Measurements from ENCODE around the gene RAB39A.

RAB39A gene

GRCh38 chr11:107973641-107974040, 45.4 kb downstream of the RAB39A start:
- no peaks in the 10 kb centered on the region for H3K9me3 ChIP-seq (ENCODE audit: insufficient read depth, low read length, severe bottlenecking)
- no peaks in the 10 kb centered on the region for H3K36me3 ChIP-seq (ENCODE audit: insufficient read depth, low read length)
- no peaks in the 10 kb centered on the region for H3K79me2 ChIP-seq (ENCODE audit: insufficient read depth, low read length)
- H3K27me3 ChIP-seq (ENCODE audit: insufficient read depth, low read length, poor library complexity): no peaks in the 10 kb centered on the region
- no peak overlapping the region for H3K27ac ChIP-seq (ENCODE audit: low read length)
- DNase-seq (no peak), ATAC-seq (ENCODE audit: insufficient read depth, low read depth) (no peak)
- no peaks in the 10 kb centered on the region for H3K4me1 ChIP-seq (ENCODE audit: insufficient read depth, low read length)
- TF ChIP-seq EZH2 (IDR thresholded peaks at IDR 0.05; ENCODE audit: borderline replicate concordance, low read depth, low read length, severe bottlenecking) (no peak), CTCF (IDR thresholded peaks at IDR 0.05; ENCODE audit: borderline replicate concordance, extremely low read depth, low read length, poor library complexity, severe bottlenecking) (no peak)
- no peak overlapping the region for H3K4me3 ChIP-seq (ENCODE audit: low read depth in 1 of 2, low read length in 2 of 2)
- H3K9ac ChIP-seq (ENCODE audit: low read depth, low read length): no peak overlapping the region
- no peak overlapping the region for H2AFZ ChIP-seq (ENCODE audit: low read depth, low read length)
- no peak overlapping the region for H3K4me2 ChIP-seq (ENCODE audit: insufficient read depth, low read length)
- no peaks in the 10 kb centered on the region for H4K20me1 ChIP-seq (ENCODE audit: insufficient read depth, low read length)

GRCh38 chr11:107988397-107989158, 60.3 kb downstream of the RAB39A start:
- no peaks in the 10 kb centered on the region for H3K79me2 ChIP-seq (ENCODE audit: insufficient read depth, low read length)
- no peaks in the 10 kb centered on the region for H3K4me1 ChIP-seq (ENCODE audit: insufficient read depth, low read length)
- H3K36me3 ChIP-seq (ENCODE audit: insufficient read depth, low read length): no peaks in the 10 kb centered on the region
- no peaks in the 10 kb centered on the region for H3K9me3 ChIP-seq (ENCODE audit: insufficient read depth, low read length, severe bottlenecking)
- DNase-seq (no peak), ATAC-seq (ENCODE audit: insufficient read depth, low read depth) (no peak)
- no peak overlapping the region for H3K9ac ChIP-seq (ENCODE audit: low read depth, low read length)
- H3K27me3 ChIP-seq (ENCODE audit: insufficient read depth, low read length, poor library complexity): no peaks in the 10 kb centered on the region
- no peak overlapping the region for H2AFZ ChIP-seq (ENCODE audit: low read depth, low read length)
- H4K20me1 ChIP-seq (ENCODE audit: insufficient read depth, low read length): no peaks in the 10 kb centered on the region
- no peak overlapping the region for H3K27ac ChIP-seq (ENCODE audit: low read length)
- no peak overlapping the region for H3K4me3 ChIP-seq (ENCODE audit: low read depth in 1 of 2, low read length in 2 of 2)
- TF ChIP-seq EZH2 (IDR thresholded peaks at IDR 0.05; ENCODE audit: borderline replicate concordance, low read depth, low read length, severe bottlenecking): no peak
- no peak for TF ChIP-seq CTCF (IDR thresholded peaks at IDR 0.05; ENCODE audit: borderline replicate concordance, extremely low read depth, low read length, poor library complexity, severe bottlenecking)
- H3K4me2 ChIP-seq (ENCODE audit: insufficient read depth, low read length): no peak overlapping the region

- Histone ChIP-seq H3K4me3 (ENCODE audit: low read depth in 1 of 2, low read length in 2 of 2) (no peak overlapping the region), H3K27me3 (ENCODE audit: insufficient read depth, low read length, poor library complexity) (no peaks in the 10 kb centered on the region), H3K4me1 (ENCODE audit: insufficient read depth, low read length) (no peaks in the 10 kb centered on the region), H4K20me1 (ENCODE audit: insufficient read depth, low read length) (no peaks in the 10 kb centered on the region), H3K79me2 (ENCODE audit: insufficient read depth, low read length) (no peaks in the 10 kb centered on the region), H3K4me2 (ENCODE audit: insufficient read depth, low read length) (no peak overlapping the region), H3K9me3 (ENCODE audit: insufficient read depth, low read length, severe bottlenecking) (no peaks in the 10 kb centered on the region), H2AFZ (ENCODE audit: low read depth, low read length) (no peak overlapping the region), H3K36me3 (ENCODE audit: insufficient read depth, low read length) (no peaks in the 10 kb centered on the region), H3K9ac (ENCODE audit: low read depth, low read length) (no peak overlapping the region), H3K27ac (ENCODE audit: low read length) (no peak overlapping the region)
- ATAC-seq (ENCODE audit: insufficient read depth, low read depth) (no peak), DNase-seq (no peak)
- no peak for TF ChIP-seq CTCF (IDR thresholded peaks at IDR 0.05; ENCODE audit: borderline replicate concordance, extremely low read depth, low read length, poor library complexity, severe bottlenecking)
- TF ChIP-seq EZH2 (IDR thresholded peaks at IDR 0.05; ENCODE audit: borderline replicate concordance, low read depth, low read length, severe bottlenecking): no peak
These were observed 63.7 kb downstream of the RAB39A start for GRCh38 chr11:107991868-107992414.

Measured in DND-41 (cell line).